ENCODE measurements around the gene ITPR1.

GRCh38 chr3:4613366-4613765 is 120.2 kb downstream of the ITPR1 start:
- TF ChIP-seq ZNF274 (IDR thresholded peaks at IDR 0.05; ENCODE audit: low read depth, low read length) (no peak), SUZ12 (IDR thresholded peaks at IDR 0.05; ENCODE audit: extremely low read depth, insufficient read depth, insufficient read length) (no peak)
